Mesangial cell (primary cell): ENCODE results near the gene WDR11. TPM values are rescaled to one million over a fixed set of nuclear protein-coding genes. Genes with fewer than 3 reads are reported as not detected.

Experiments used
- total RNA-seq: library from RNA; depleted of rRNA; stranded (reverse); fragments of >200 nt; gene quantifications from 2 replicates; pipeline ENCODE4 v1.2.3, GENCODE V29; 2015

The WDR11 gene, protein sequence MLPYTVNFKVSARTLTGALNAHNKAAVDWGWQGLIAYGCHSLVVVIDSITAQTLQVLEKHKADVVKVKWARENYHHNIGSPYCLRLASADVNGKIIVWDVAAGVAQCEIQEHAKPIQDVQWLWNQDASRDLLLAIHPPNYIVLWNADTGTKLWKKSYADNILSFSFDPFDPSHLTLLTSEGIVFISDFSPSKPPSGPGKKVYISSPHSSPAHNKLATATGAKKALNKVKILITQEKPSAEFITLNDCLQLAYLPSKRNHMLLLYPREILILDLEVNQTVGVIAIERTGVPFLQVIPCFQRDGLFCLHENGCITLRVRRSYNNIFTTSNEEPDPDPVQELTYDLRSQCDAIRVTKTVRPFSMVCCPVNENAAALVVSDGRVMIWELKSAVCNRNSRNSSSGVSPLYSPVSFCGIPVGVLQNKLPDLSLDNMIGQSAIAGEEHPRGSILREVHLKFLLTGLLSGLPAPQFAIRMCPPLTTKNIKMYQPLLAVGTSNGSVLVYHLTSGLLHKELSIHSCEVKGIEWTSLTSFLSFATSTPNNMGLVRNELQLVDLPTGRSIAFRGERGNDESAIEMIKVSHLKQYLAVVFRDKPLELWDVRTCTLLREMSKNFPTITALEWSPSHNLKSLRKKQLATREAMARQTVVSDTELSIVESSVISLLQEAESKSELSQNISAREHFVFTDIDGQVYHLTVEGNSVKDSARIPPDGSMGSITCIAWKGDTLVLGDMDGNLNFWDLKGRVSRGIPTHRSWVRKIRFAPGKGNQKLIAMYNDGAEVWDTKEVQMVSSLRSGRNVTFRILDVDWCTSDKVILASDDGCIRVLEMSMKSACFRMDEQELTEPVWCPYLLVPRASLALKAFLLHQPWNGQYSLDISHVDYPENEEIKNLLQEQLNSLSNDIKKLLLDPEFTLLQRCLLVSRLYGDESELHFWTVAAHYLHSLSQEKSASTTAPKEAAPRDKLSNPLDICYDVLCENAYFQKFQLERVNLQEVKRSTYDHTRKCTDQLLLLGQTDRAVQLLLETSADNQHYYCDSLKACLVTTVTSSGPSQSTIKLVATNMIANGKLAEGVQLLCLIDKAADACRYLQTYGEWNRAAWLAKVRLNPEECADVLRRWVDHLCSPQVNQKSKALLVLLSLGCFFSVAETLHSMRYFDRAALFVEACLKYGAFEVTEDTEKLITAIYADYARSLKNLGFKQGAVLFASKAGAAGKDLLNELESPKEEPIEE
- total RNA-seq: 25.7 and 33.3 TPM in 2 replicates

DNA sequence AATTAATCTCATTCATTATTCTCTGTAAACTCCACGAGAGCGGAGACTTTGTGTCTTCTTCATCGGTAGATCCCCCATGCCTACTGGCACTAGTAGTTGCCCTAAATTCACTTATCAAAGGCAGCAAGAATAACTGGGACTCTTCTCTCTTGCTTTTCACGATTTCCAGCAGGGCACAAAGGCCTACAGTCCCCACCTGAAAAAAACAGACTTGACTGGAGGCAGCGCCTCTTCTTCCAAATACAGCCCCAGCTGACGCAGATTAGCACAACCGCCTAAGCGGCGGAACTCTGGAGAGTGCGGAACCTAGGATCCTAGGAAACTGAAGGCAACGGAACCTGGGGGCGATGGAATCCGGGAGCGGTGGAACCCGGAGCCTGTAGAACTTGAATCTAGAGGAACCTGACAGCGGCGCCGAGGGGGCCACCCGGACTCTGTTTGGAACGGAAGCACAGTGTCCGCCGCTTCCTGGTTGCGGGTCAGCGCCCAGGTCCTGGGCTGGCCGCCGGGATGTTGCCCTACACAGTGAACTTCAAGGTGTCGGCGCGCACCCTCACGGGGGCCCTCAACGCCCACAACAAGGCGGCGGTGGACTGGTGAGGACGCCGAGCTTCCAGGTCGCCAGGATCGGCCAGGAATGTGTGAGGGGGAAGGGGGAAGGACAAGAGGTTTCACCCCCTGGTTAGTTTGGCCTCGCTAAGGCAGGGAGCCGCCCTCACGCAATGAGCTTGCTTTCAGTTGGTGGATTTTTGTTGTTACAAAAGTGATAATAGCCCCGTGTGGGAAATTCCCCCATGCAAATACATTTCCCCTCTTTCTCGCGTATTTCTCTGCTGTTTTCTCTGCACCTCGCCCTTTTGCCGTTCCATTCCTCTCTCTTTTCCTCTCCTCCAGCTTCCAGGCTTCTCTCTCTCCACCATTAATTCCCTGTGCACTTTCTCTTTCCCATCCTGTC lies at the start of gene WDR11:
Gene WDR11, plus strand, starts transcription at position 452 of the 955 bp plus-strand sequence. Its CDS starts 59 bp downstream, at position 511.

